SU-DHL-6 (cell line): ENCODE data around the gene GAS7.

ENCODE experiments used
- CTCF ChIP-seq: fragments of 200-600 bp; sonication (generic); IDR thresholded peaks from one replicate; pipeline ENCODE4 v1.5.1; 2017; ENCODE audit warnings: antibody characterized with exemption, mild to moderate bottlenecking, low read length, moderate library complexity; ENCODE audit not compliant: insufficient read depth, poor library complexity, severe bottlenecking
- EZH2phosphoT487 ChIP-seq: fragments of 200-600 bp; sonication (generic), shearing (Covaris generic); conservative IDR thresholded peaks from 2 replicates; pipeline ENCODE4 v1.6.1; 2018; ENCODE audit warnings: mild to moderate bottlenecking, antibody characterized with exemption, low read length, moderate library complexity, mixed read lengths

GRCh38 chr17:9917801-9918200, 280.6 kb downstream of the GAS7 start:
- TF ChIP-seq CTCF (no peak), EZH2phosphoT487 (no peak)
